H9 (cell line): ENCODE data around the gene NDUFS6. TPM values are rescaled to one million over a fixed set of nuclear protein-coding genes. Genes with fewer than 3 reads are reported as not detected.

Experiments
- DNase-seq: peaks from one replicate; pipeline ENCODE4 v3.0.0-alpha.2; 2017
- H2AFZ ChIP-seq: one replicate; pipeline ENCODE4 v1.6.1; 2013; ENCODE audit warnings: mild to moderate bottlenecking, low read length, control low read depth, moderate library complexity
- H2AK5ac ChIP-seq: 2 replicates; pipeline ENCODE4 v1.6.1; 2013; ENCODE audit warnings: low read length, control low read depth, mixed read lengths; ENCODE audit not compliant: insufficient read length
- H2BK120ac ChIP-seq: one replicate; pipeline ENCODE4 v1.6.1; 2013; ENCODE audit warnings: low read depth, mild to moderate bottlenecking, low read length, control low read depth, inconsistent platforms; ENCODE audit not compliant: poor library complexity, severe bottlenecking
- H2BK12ac ChIP-seq: 2 replicates; pipeline ENCODE4 v1.6.1; 2013; ENCODE audit warnings: low read length, control low read depth, mixed read lengths, low read depth; ENCODE audit not compliant: insufficient read length
- H2BK15ac ChIP-seq: 2 replicates; pipeline ENCODE4 v1.6.1; 2013; ENCODE audit warnings: low read depth, low read length, control low read depth
- H2BK20ac ChIP-seq: one replicate; pipeline ENCODE4 v1.6.1; 2013; ENCODE audit warnings: low read depth, mild to moderate bottlenecking, low read length, control low read depth, inconsistent platforms; ENCODE audit not compliant: poor library complexity, severe bottlenecking
- H2BK5ac ChIP-seq: 2 replicates; pipeline ENCODE4 v1.6.1; 2013; ENCODE audit warnings: low read length, control low read depth, mixed read lengths; ENCODE audit not compliant: insufficient read length
- H3K14ac ChIP-seq: 2 replicates; pipeline ENCODE4 v1.6.1; 2013; ENCODE audit warnings: low read length, control low read depth; ENCODE audit not compliant: insufficient read depth
- H3K18ac ChIP-seq: 2 replicates; pipeline ENCODE4 v1.6.1; 2013; ENCODE audit warnings: low read depth, mild to moderate bottlenecking, mixed read lengths, low read length, control low read depth; ENCODE audit not compliant: insufficient read length
- H3K23ac ChIP-seq: 2 replicates; pipeline ENCODE4 v1.6.1; 2013; ENCODE audit warnings: low read length, control low read depth, mixed read lengths, low read depth; ENCODE audit not compliant: insufficient read length
- H3K23me2 ChIP-seq: 2 replicates; pipeline ENCODE4 v1.6.1; 2013; ENCODE audit warnings: low read depth, mild to moderate bottlenecking, mixed read lengths, low read length, control low read depth; ENCODE audit not compliant: insufficient read length, poor library complexity, severe bottlenecking
- H3K27ac ChIP-seq: 2 replicates; pipeline ENCODE4 v1.5.1; 2013; ENCODE audit warnings: low read length, control low read depth, mixed read lengths, low read depth; ENCODE audit not compliant: insufficient read length
- H3K27me3 ChIP-seq: 2 replicates; pipeline ENCODE4 v1.6.1; 2013; ENCODE audit warnings: low read length, control low read depth, inconsistent platforms; ENCODE audit not compliant: insufficient read depth
- H3K4ac ChIP-seq: 2 replicates; pipeline ENCODE4 v1.6.1; 2013; ENCODE audit warnings: low read depth, mild to moderate bottlenecking, control low read depth, inconsistent platforms, low read length, moderate library complexity
- H3K4me1 ChIP-seq: 2 replicates; pipeline ENCODE4 v1.6.1; 2013; ENCODE audit warnings: low read length, control low read depth, inconsistent platforms; ENCODE audit not compliant: insufficient read depth
- H3K4me2 ChIP-seq: 2 replicates; pipeline ENCODE4 v1.6.1; 2013; ENCODE audit warnings: low read length, control low read depth, mixed read lengths; ENCODE audit not compliant: insufficient read length, insufficient read depth
- H3K56ac ChIP-seq: 2 replicates; pipeline ENCODE4 v1.6.1; 2013; ENCODE audit warnings: low read depth, mild to moderate bottlenecking, mixed read lengths, low read length, control low read depth; ENCODE audit not compliant: insufficient read length
- H3K79me1 ChIP-seq: 2 replicates; pipeline ENCODE4 v1.6.1; 2013; ENCODE audit warnings: low read depth, mild to moderate bottlenecking, moderate library complexity, low read length, control low read depth, inconsistent platforms; ENCODE audit not compliant: insufficient read depth, poor library complexity, severe bottlenecking
- H3K79me2 ChIP-seq: 2 replicates; pipeline ENCODE4 v1.6.1; 2013; ENCODE audit warnings: low read length, control low read depth, inconsistent platforms; ENCODE audit not compliant: insufficient read depth
- H3K9ac ChIP-seq: 2 replicates; pipeline ENCODE4 v1.6.1; 2013; ENCODE audit warnings: low read length, control low read depth, mixed read lengths; ENCODE audit not compliant: insufficient read length; ENCODE audit errors: extremely low read depth
- H3K9me3 ChIP-seq: one replicate; pipeline ENCODE4 v1.6.1; 2013; ENCODE audit warnings: low read depth, low read length, inconsistent platforms; ENCODE audit not compliant: control insufficient read depth
- H3T11ph ChIP-seq: one replicate; pipeline ENCODE4 v1.6.1; 2013; ENCODE audit warnings: mild to moderate bottlenecking, low read length, control low read depth, inconsistent platforms
- H4K20me1 ChIP-seq: one replicate; pipeline ENCODE4 v1.6.1; 2013; ENCODE audit not compliant: control insufficient read depth, insufficient read length, insufficient read depth
- H4K5ac ChIP-seq: 2 replicates; pipeline ENCODE4 v1.6.1; 2013; ENCODE audit warnings: low read depth, mild to moderate bottlenecking, mixed read lengths, low read length, control low read depth; ENCODE audit not compliant: insufficient read length
- H4K8ac ChIP-seq: replicated peaks from 2 replicates; pipeline ENCODE4 v1.6.1; 2013; ENCODE audit warnings: low read length, control low read depth, mixed read lengths, low read depth; ENCODE audit not compliant: insufficient read length
- H4K91ac ChIP-seq: 2 replicates; pipeline ENCODE4 v1.6.1; 2013; ENCODE audit warnings: low read depth, mild to moderate bottlenecking, moderate library complexity, mixed read lengths, low read length, control low read depth; ENCODE audit not compliant: insufficient read length
- H3K27ac Mint-ChIP-seq, 3 experiments: 2 replicates in 2 of 3; 3 replicates in 1 of 3; pipeline ENCODE4 v1.8.0; 2020 to 2021; ENCODE audit warnings: mixed read lengths in 3 of 3, mild to moderate bottlenecking in 1 of 3, moderate library complexity in 1 of 3
- H3K27me3 Mint-ChIP-seq: 2 replicates; pipeline ENCODE4 v1.8.0; 2021; ENCODE audit warnings: low read depth, mild to moderate bottlenecking, moderate library complexity, mixed read lengths
- H3K36me3 Mint-ChIP-seq, 3 experiments: 2 replicates in 2 of 3; 3 replicates in 1 of 3; pipeline ENCODE4 v1.8.0; 2020 to 2021; ENCODE audit warnings: low read depth in 3 of 3, mixed read lengths in 3 of 3; ENCODE audit not compliant: insufficient read depth in 1 of 3
- H3K4me1 Mint-ChIP-seq, 2 experiments: 2 replicates each; pipeline ENCODE4 v1.8.0; 2020; ENCODE audit warnings: mixed read lengths in 2 of 2
- H3K4me3 Mint-ChIP-seq, 2 experiments: 2 replicates in 1 of 2; 3 replicates in 1 of 2; pipeline ENCODE4 v1.8.0; 2020 to 2021; ENCODE audit warnings: mild to moderate bottlenecking in 2 of 2, mixed read lengths in 2 of 2, moderate library complexity in 1 of 2
- H3K9me3 Mint-ChIP-seq, 2 experiments: 2 replicates in 1 of 2; 3 replicates in 1 of 2; pipeline ENCODE4 v1.8.0; 2020; ENCODE audit warnings: mild to moderate bottlenecking in 2 of 2, mixed read lengths in 2 of 2, moderate library complexity in 1 of 2
- CTCF ChIP-seq: fragments of 200-600 bp; sonication (generic); conservative IDR thresholded peaks from 3 replicates; pipeline ENCODE4 v1.8.0; 2021; ENCODE audit warnings: antibody characterized with exemption, mild to moderate bottlenecking
- WGBS: extraction: QIAGEN DNeasy Blood & Tissue Kit; methylation state at CpG from one replicate; pipeline ENCODE4 v1.1.7; 2013; ENCODE audit warnings: missing lambda C conversion rate, low lambda C conversion rate, mixed read lengths; ENCODE audit not compliant: insufficient read length; ENCODE audit errors: extremely low coverage; 5-methylcytosine and 5-hydroxymethylcytosine counted together
- total RNA-seq: library from RNA; stranded (reverse); gene quantifications from 2 replicates; pipeline ENCODE4 v1.2.1, GENCODE V29; 2021

Gene NDUFS6
- total RNA-seq, 1 experiment from 2014 or later = 62.5 TPM

GRCh38 chr5:1847056-1847455 is 45.8 kb downstream of the NDUFS6 start:
- H2BK20ac ChIP-seq = no peak overlapping the region
- no peak overlapping the region for H3K4me2 ChIP-seq
- no peak overlapping the region for H3K4me3 Mint-ChIP-seq
- no peaks in the 10 kb centered on the region for H3K79me2 ChIP-seq
- peaks cover 3% of the 10 kb centered on the region; the same call in 1 of the 2 replicates for H3K4me1 ChIP-seq
- no peaks in the 10 kb centered on the region; a peak in 1 of 7 replicates for H3K36me3 Mint-ChIP-seq
- no peak overlapping the region for H3K27ac ChIP-seq
- no peak overlapping the region for H3K14ac ChIP-seq
- no peak overlapping the region for H2AFZ ChIP-seq
- no peak overlapping the region for H3K23ac ChIP-seq
- H3K79me1 ChIP-seq = no peaks in the 10 kb centered on the region
- H3K18ac ChIP-seq = no peak overlapping the region
- H2BK12ac ChIP-seq = no peak overlapping the region
- no peak overlapping the region for H4K8ac ChIP-seq
- H4K5ac ChIP-seq = no peak overlapping the region
- H2AK5ac ChIP-seq = no peak overlapping the region
- no peak for DNase-seq
- H3K9ac ChIP-seq = no peak overlapping the region
- no peak overlapping the region for H2BK120ac ChIP-seq
- peaks cover 57% of the 10 kb centered on the region for H3K27me3 Mint-ChIP-seq
- peaks cover 10 to 17% of the 10 kb centered on the region in 2 experiments for H3K4me1 Mint-ChIP-seq
- no peaks in the 10 kb centered on the region for H4K20me1 ChIP-seq
- no peak overlapping the region for H3K27ac Mint-ChIP-seq
- no peak overlapping the region for H3K4ac ChIP-seq
- H3T11ph ChIP-seq = no peak overlapping the region
- no peak overlapping the region for H4K91ac ChIP-seq
- WGBS = no CpG with 5 or more reads among the region's 10 CpGs
- peaks cover 8% of the 10 kb centered on the region for H3K23me2 ChIP-seq
- TF ChIP-seq CTCF = no peak
- H3K9me3 Mint-ChIP-seq = no peaks in the 10 kb centered on the region
- no peak overlapping the region for H3K56ac ChIP-seq
- no peak overlapping the region for H2BK15ac ChIP-seq
- no peak overlapping the region for H2BK5ac ChIP-seq
- peaks cover 28% of the 10 kb centered on the region; the same call in 1 of the 2 replicates for H3K27me3 ChIP-seq
- no peaks in the 10 kb centered on the region for H3K9me3 ChIP-seq
